PC-3 (cell line): ENCODE results near the gene ZSCAN23. TPM values are rescaled to one million over a fixed set of nuclear protein-coding genes. Genes with fewer than 3 reads are reported as not detected.
"Not testable (repeated sequence)": the region's sequence is repeated elsewhere in the genome, so short reads cannot be mapped to it uniquely, and the experiment has no call there.

ENCODE experiments used
- ATAC-seq: fragments of 200-7000 bp; cut with Tn5 transposase; 2 replicates; pipeline ENCODE4 v1.9.1; 2020; ENCODE audit warnings: mild to moderate bottlenecking, moderate library complexity
- BruUV-seq: library from RNA; stranded (reverse); fragments of 400-500 nt; replicated peaks from 2 replicates; lab custom pipeline; 2021; lab: Mats Ljungman, UMichigan
- CTCF ChIA-PET: fragments of 300-600 bp; sonication (Branson Sonifier 250); formaldehyde crosslinking; loops from one replicate; lab custom pipeline; 2022; ENCODE audit warnings: antibody characterized with exemption; lab: Charles Lee
- POLR2A ChIA-PET: fragments of 300-600 bp; sonication (Branson Sonifier 250); formaldehyde crosslinking; loops from one replicate; lab custom pipeline; 2022; ENCODE audit warnings: antibody characterized with exemption; ENCODE audit not compliant: unreplicated experiment; lab: Charles Lee
- DNase-seq: peaks from one replicate; pipeline ENCODE4 v3.0.0-alpha.2; 2015
- H2AFZ ChIP-seq: fragments of 300-600 bp; sonication (generic); 2 replicates; pipeline ENCODE4 v1.6.0; 2016; ENCODE audit warnings: antibody characterized with exemption, low read length
- H3F3A ChIP-seq: fragments of 300-600 bp; sonication (generic); one replicate; pipeline ENCODE4 v1.6.0; 2017; ENCODE audit warnings: antibody characterized with exemption, low read length, control low read depth, mild to moderate bottlenecking; ENCODE audit not compliant: unreplicated experiment
- H3K27ac ChIP-seq: fragments of 300-600 bp; sonication (generic); 2 replicates; pipeline ENCODE4 v1.5.1; 2016; ENCODE audit warnings: mild to moderate bottlenecking, low read length
- H3K27me3 ChIP-seq: fragments of 300-600 bp; sonication (generic); 2 replicates; pipeline ENCODE4 v1.6.1; 2016; ENCODE audit warnings: low read length, mixed read lengths
- H3K36me3 ChIP-seq: fragments of 300-600 bp; sonication (generic); 2 replicates; pipeline ENCODE4 v1.6.1; 2016; ENCODE audit warnings: low read depth, mixed run types, low read length, mixed read lengths
- H3K4me1 ChIP-seq: fragments of 300-600 bp; sonication (generic); 2 replicates; pipeline ENCODE4 v1.5.1; 2016; ENCODE audit warnings: low read length; ENCODE audit not compliant: insufficient read depth
- H3K4me2 ChIP-seq: fragments of 300-600 bp; sonication (generic); 2 replicates; pipeline ENCODE4 v1.6.0; 2016; ENCODE audit warnings: low read length
- H3K4me3 ChIP-seq: fragments of 300-600 bp; sonication (generic); 2 replicates; pipeline ENCODE4 v1.5.1; 2016; ENCODE audit warnings: mild to moderate bottlenecking, low read length, mixed read lengths
- H3K79me2 ChIP-seq: fragments of 300-600 bp; sonication (generic); 2 replicates; pipeline ENCODE4 v1.6.1; 2017; ENCODE audit warnings: low read length, mixed read lengths
- H3K9ac ChIP-seq: fragments of 300-600 bp; sonication (generic); 2 replicates; pipeline ENCODE4 v1.6.0; 2016; ENCODE audit warnings: mild to moderate bottlenecking, low read length
- H3K9me2 ChIP-seq: fragments of 300-600 bp; sonication (generic); replicated peaks from 2 replicates; pipeline ENCODE4 v1.6.1; 2016; ENCODE audit warnings: mixed run types, low read length, mixed read lengths
- H3K9me3 ChIP-seq: fragments of 300-600 bp; sonication (generic); 2 replicates; pipeline ENCODE4 v1.6.1; 2016; ENCODE audit warnings: low read length, mixed read lengths
- H4K20me1 ChIP-seq: fragments of 300-600 bp; sonication (generic); 2 replicates; pipeline ENCODE4 v1.6.1; 2016; ENCODE audit warnings: low read length, mixed read lengths
- CTCF ChIP-seq: fragments of 300-600 bp; sonication (generic); conservative IDR thresholded peaks from 2 replicates; pipeline ENCODE4 v1.5.1; 2017; ENCODE audit warnings: antibody characterized with exemption, low read depth, mild to moderate bottlenecking, low read length
- EZH2 ChIP-seq: fragments of 300-600 bp; sonication (generic); IDR thresholded peaks from one replicate; pipeline ENCODE4 v1.6.1; 2017; ENCODE audit warnings: antibody characterized with exemption, mild to moderate bottlenecking, low read length; ENCODE audit not compliant: unreplicated experiment
- EZH2phosphoT487 ChIP-seq: fragments of 300-600 bp; sonication (generic); IDR thresholded peaks from 2 replicates; pipeline ENCODE4 v1.6.1; 2018; ENCODE audit warnings: mild to moderate bottlenecking, antibody characterized with exemption, low read length, borderline replicate concordance
- intact Hi-C: fragments of 100-400 bp; cut with micrococcal nuclease; formaldehyde crosslinking; loops from 2 replicates; pipeline ENCODE4 v1.9.0; 2023
- total RNA-seq: library from RNA; depleted of rRNA; stranded (reverse); fragments of >200 nt; gene quantifications from 2 replicates; pipeline ENCODE4 v1.2.3, GENCODE V29; 2014

Gene ZSCAN23
- total RNA-seq, 1 experiment from 2014 or later: 2.2 TPM

DNA sequence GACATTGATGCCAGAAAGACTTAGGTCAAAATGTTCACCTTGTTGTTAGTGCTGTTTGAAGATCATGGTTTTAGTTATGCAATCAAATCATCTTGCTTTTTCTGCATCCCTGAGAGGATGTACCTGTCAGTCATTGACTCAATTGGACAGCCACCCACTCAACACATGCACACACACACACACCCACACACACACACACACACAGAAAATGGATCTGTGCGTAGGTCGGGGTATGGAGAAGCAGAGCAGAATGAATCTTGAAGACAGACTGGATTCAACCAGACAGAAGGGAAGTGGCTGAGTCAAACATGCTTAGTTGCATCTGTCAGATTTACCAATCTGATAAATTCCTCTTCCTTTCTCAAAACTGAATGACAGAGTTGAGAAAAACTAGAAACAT lies 19.1 kb upstream of the ZSCAN23 start:
- Histone ChIP-seq H3K9me3 (no peaks in the 10 kb centered on the region), H4K20me1 (no peaks in the 10 kb centered on the region), H3K4me2 (no peak overlapping the region), H3K4me3 (no peak overlapping the region), H3K27ac (no peak overlapping the region), H3K9me2 (no peaks in the 10 kb centered on the region), H3K9ac (no peak overlapping the region), H3K36me3 (no peaks in the 10 kb centered on the region), H3K79me2 (no peaks in the 10 kb centered on the region), H3F3A (no peaks in the 10 kb centered on the region), H2AFZ (no peak overlapping the region), H3K27me3 (peaks cover 76% of the 10 kb centered on the region), H3K4me1 (no peaks in the 10 kb centered on the region; the same call in 1 of the 2 replicates)
- TF ChIP-seq EZH2phosphoT487 (no peak), CTCF (no peak), EZH2 (no peak)
- CTCF ChIA-PET: no interaction called here
- no TSS peak for BruUV-seq
- intact Hi-C loops: no loop called here
- no peak for DNase-seq
- POLR2A ChIA-PET: no interaction called here
- no peak for ATAC-seq

GRCh38 chr6:28458568-28458967 lies 15.3 kb upstream of the ZSCAN23 start:
- DNase-seq: peak; percentile 25
- H3K9me3 ChIP-seq: no peaks in the 10 kb centered on the region
- ATAC-seq: no peak; the same call in 1 of the 2 replicates
- ChIA-PET POLR2A (no interaction called here), CTCF (no interaction called here)
- peaks cover 61% of the 10 kb centered on the region for H3K27me3 ChIP-seq
- no peaks in the 10 kb centered on the region; the same call in 1 of the 2 replicates for H3K4me1 ChIP-seq
- no peaks in the 10 kb centered on the region for H3K36me3 ChIP-seq
- no peak overlapping the region for H2AFZ ChIP-seq
- TF ChIP-seq EZH2: no peak
- TF ChIP-seq CTCF: no peak
- no peak for TF ChIP-seq EZH2phosphoT487
- H3K9ac ChIP-seq: no peak overlapping the region
- no peaks in the 10 kb centered on the region for H4K20me1 ChIP-seq
- no peaks in the 10 kb centered on the region for H3K79me2 ChIP-seq
- H3F3A ChIP-seq: no peaks in the 10 kb centered on the region
- no peak overlapping the region for H3K27ac ChIP-seq
- no peak overlapping the region for H3K4me2 ChIP-seq
- H3K9me2 ChIP-seq: no peaks in the 10 kb centered on the region
- no peak overlapping the region for H3K4me3 ChIP-seq
- BruUV-seq: no TSS peak
- intact Hi-C loops: no loop called here

DNA sequence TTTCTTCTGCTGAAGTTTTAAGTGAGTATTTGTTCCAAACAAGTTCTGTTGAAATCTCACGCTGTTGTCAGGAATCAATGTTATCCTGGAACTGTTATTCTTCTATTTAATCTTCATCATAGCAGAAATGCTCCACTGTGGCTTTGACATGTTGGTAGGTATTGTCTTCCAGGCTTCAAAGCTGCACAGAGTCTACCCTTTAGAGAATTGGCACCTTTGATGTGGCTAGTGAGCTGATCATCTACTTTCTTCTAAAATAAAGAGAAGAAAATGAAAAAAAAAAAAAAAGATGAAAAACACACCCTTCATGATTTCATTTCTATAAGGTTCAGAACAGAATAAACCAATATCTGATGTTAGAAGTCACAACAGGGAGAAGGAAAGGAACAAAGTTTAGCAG lies 5.8 kb upstream of the ZSCAN23 start:
- Histone ChIP-seq H3K27ac (no peak overlapping the region), H3K4me3 (no peak overlapping the region), H3K4me2 (no peak overlapping the region), H3K9me3 (no peaks in the 10 kb centered on the region), H3K36me3 (no peaks in the 10 kb centered on the region), H3F3A (no peaks in the 10 kb centered on the region), H3K27me3 (0 out of 2 replicates have a peak, but pooled peaks cover 10% of the 10 kb centered on the region), H3K4me1 (no peaks in the 10 kb centered on the region), H3K9ac (no peak overlapping the region), H3K9me2 (no peaks in the 10 kb centered on the region), H4K20me1 (no peaks in the 10 kb centered on the region), H2AFZ (no peak overlapping the region), H3K79me2 (no peaks in the 10 kb centered on the region)
- intact Hi-C loops: no loop called here
- ChIA-PET POLR2A (no interaction called here), CTCF (no interaction called here)
- DNase-seq (no peak), ATAC-seq (no peak)
- no TSS peak for BruUV-seq
- TF ChIP-seq EZH2phosphoT487 (no peak), EZH2 (no peak), CTCF (no peak)

GRCh38 chr6:28447512-28447906 lies 4.2 kb upstream of the ZSCAN23 start:
- H3K9me3 ChIP-seq, H3K27me3 ChIP-seq, H3K27ac ChIP-seq, H3K9ac ChIP-seq, ATAC-seq, POLR2A ChIA-PET, intact Hi-C loops, H2AFZ ChIP-seq, H3K4me2 ChIP-seq, H3K4me1 ChIP-seq, H4K20me1 ChIP-seq, BruUV-seq, DNase-seq, H3F3A ChIP-seq, H3K79me2 ChIP-seq, H3K36me3 ChIP-seq, H3K9me2 ChIP-seq, H3K4me3 ChIP-seq: not testable (repeated sequence)
- CTCF ChIA-PET: interaction anchor here (0.7 kb wide), 1 partner anchor 616 kb away, joined by 3 read pairs; no protein-coding TSS in a partner anchor
